Astrocyte of the cerebellum (primary cell): ENCODE results near the gene PRKAA2.

Experiments
- DNase-seq: peaks from one replicate; pipeline ENCODE4 v3.0.0-alpha.2; 2011; ENCODE audit warnings: low read depth
- H3K4me3 ChIP-seq: 2 replicates; pipeline ENCODE4 v1.5.1; 2011; ENCODE audit warnings: mild to moderate bottlenecking, low read depth, low read length, moderate library complexity
- in situ Hi-C: cut with HindIII; loops from 2 replicates; pipeline ENCODE4 v1.10.0; 2017; ENCODE audit warnings: low sequenced_read_pairs
- TF ChIP-seq, protein P1 (sequence below): IDR thresholded peaks from 2 replicates; pipeline ENCODE4 v1.5.1; 2012; ENCODE audit warnings: low read length, low read depth, moderate library complexity, mild to moderate bottlenecking; ENCODE audit errors: missing control alignments

Gene PRKAA2

DNA sequence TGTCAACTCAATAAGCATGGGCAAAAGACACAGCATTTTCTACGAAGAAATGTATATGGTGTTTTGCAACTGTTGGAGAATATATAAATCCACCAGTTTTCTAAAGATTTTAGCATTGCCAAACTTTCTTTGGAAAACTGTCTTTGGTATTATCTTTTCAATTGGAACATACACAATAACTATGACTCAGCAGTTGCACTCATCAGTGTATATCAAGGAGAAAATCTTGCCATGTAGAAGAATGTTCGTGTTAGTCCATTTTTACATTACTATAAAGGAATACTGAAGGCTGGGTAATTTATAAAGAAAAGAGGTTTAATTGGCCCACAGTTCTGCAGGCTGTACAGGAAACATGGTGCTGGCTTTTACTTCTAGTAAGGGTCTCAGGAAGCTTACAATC is 41.1 kb downstream of the PRKAA2 start:
- TF ChIP-seq, protein P1, sequence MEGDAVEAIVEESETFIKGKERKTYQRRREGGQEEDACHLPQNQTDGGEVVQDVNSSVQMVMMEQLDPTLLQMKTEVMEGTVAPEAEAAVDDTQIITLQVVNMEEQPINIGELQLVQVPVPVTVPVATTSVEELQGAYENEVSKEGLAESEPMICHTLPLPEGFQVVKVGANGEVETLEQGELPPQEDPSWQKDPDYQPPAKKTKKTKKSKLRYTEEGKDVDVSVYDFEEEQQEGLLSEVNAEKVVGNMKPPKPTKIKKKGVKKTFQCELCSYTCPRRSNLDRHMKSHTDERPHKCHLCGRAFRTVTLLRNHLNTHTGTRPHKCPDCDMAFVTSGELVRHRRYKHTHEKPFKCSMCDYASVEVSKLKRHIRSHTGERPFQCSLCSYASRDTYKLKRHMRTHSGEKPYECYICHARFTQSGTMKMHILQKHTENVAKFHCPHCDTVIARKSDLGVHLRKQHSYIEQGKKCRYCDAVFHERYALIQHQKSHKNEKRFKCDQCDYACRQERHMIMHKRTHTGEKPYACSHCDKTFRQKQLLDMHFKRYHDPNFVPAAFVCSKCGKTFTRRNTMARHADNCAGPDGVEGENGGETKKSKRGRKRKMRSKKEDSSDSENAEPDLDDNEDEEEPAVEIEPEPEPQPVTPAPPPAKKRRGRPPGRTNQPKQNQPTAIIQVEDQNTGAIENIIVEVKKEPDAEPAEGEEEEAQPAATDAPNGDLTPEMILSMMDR, result no peak
- in situ Hi-C loops, result no loop called here
- no peak overlapping the region for H3K4me3 ChIP-seq
- no peak for DNase-seq

GRCh38 chr1:56688522-56689026 is 43.5 kb downstream of the PRKAA2 start:
- peak; percentile 60 for DNase-seq

DNA sequence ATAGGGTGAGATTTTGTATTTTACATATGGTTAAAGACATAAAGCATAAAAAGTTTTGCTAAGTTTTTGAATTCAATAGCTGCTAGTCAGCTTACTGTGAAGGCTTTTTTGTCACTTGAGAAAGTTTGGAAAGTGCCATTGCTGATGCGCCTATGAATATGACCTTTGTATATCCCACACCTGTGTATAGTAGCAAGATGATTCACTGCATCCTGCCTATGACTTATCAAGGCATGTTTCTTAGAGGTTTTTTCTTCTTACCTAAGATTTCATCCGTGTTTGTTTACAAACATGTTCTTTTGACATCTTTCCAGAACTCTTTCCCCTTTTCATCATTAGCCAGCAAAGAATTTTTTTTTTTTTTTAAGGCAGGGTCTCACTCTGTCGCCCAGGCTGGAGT is 51.5 kb downstream of the PRKAA2 start:
- no peak for DNase-seq
- H3K4me3 ChIP-seq, result no peak overlapping the region
- TF ChIP-seq, protein P1, result no peak
- in situ Hi-C loops, result no loop called here

More at GRCh38 chr1:56688522-56689026, 43.5 kb downstream of the PRKAA2 start:
- in situ Hi-C loops, result no loop called here
- TF ChIP-seq, protein P1, result no peak
- H3K4me3 ChIP-seq, result no peak overlapping the region

GRCh38 chr1:56703747-56704146 is 58.6 kb downstream of the PRKAA2 start:
- H3K4me3 ChIP-seq, result no peak overlapping the region
- in situ Hi-C loops, result no loop called here
- TF ChIP-seq, protein P1, result no peak
- no peak for DNase-seq

DNA sequence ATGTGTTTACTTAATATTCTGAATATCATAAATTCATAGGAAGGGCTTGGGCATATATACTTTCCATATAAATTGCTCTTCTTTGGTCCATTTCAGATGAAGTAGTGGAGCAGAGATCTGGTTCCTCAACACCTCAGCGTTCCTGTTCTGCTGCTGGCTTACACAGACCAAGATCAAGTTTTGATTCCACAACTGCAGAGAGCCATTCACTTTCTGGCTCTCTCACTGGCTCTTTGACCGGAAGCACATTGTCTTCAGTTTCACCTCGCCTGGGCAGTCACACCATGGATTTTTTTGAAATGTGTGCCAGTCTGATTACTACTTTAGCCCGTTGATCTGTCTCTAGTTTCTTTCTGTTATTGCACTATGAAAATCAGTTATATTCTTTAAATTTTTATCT is 62.3 kb downstream of the PRKAA2 start:
- no peak overlapping the region for H3K4me3 ChIP-seq
- in situ Hi-C loops, result no loop called here
- TF ChIP-seq, protein P1, result no peak
- no peak for DNase-seq

- in situ Hi-C loops, result no loop called here
- TF ChIP-seq, protein P1, result peak; percentile 43
- peak; percentile 47 for DNase-seq
- H3K4me3 ChIP-seq, result no peak overlapping the region
Observed at GRCh38 chr1:56709269-56709880, 64.3 kb downstream of the PRKAA2 start.

DNA sequence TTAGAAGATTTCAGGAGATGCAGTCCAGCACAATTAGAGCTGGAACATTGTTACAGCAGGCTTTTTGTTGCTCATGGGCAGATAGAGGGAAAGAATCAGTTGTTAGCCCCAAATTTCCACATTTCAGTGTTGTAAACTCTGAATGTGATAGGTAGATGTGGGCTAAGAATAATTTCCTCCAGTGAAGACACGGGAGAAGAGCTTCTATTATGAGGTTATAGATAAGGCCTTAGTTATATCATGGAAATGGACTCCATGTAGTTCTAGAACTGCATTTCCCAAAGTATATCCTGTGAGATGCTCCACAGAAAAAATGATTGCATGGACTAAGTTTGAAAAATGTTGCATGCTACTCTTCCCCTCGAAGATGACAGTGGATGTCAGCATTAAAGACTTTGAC is 64.9 kb downstream of the PRKAA2 start:
- no peak for DNase-seq
- TF ChIP-seq, protein P1, result no peak
- in situ Hi-C loops, result no loop called here
- no peak overlapping the region for H3K4me3 ChIP-seq
